ENCODE measurements around the gene RASA3. TPM values are rescaled to one million over a fixed set of nuclear protein-coding genes. Genes with fewer than 3 reads are reported as not detected.

The RASA3 gene
- total RNA-seq, 5 donors from 2014 or later (not counting 1 experiment from before 2014, with no cell fraction given): 223 to 267 (median 238) TPM

DNA sequence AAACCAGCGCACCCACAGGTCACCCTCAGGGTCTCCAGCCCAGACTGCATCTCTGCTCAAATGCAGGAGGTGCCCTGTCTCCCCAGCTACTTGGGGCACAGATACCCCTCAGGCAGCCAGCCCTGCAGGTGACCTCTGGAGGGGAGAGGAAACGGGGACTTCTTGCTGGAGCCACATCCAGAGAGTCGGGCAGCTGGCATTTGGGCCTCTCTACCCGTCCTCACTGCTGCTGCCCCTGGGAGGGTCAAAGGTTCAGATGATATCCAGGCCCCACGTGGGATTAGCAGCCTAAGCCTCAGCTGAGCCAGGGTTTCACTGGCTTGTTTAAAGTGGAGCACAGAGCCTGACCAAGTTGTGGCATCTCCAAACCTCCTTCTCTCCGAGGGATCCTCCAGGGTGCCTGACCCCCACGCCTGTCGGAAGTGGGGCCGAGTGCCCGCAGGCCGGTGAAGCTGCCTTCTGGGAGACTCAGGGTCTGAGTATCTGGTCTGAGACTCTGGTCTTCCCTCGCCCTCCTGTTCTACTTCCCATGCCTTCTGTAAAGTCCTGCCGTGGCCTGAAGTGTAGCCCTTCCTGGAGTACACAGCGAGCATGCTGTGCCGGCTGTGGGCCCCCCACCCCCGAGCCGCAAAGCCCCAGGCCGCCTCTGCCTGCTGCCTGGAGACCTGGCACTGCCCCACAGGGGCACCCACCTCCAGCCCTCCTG lies 2.1 kb downstream of the RASA3 start:
- Histone ChIP-seq H3K9me3 (no peaks in the 10 kb centered on the region), H3K4me3 (ENCODE audit: control insufficient read depth in 1 of 2, extremely low read depth in 1 of 2, low read length in 1 of 2) (peak overlapping the region; percentile 91 to 98), H3K27me3 (replicated peaks in 1 of 2; ENCODE audit: control insufficient read depth in 2 of 2, extremely low read depth in 1 of 2, insufficient read depth in 2 of 2, low read length in 1 of 2) (no peaks in the 10 kb centered on the region), H3K4me1 (ENCODE audit: control insufficient read depth in 1 of 2, extremely low read depth in 1 of 2, insufficient read depth in 2 of 2, low read length in 2 of 2) (peaks cover 40 to 68% of the 10 kb centered on the region in 2 experiments), H3K36me3 (ENCODE audit: control insufficient read depth in 2 of 2, extremely low read depth in 1 of 2, insufficient read depth in 1 of 2, low read length in 1 of 2) (peaks cover 0 to 22% of the 10 kb centered on the region in 2 donors), H3K27ac (ENCODE audit: low read length) (peak overlapping the region; percentile 67)
- 18% methylated on average over 16 of the region's 18 CpGs for WGBS (ENCODE audit: insufficient coverage)
- no peaks in the 10 kb centered on the region for H3K27me3 Mint-ChIP-seq
- H3K9me3 Mint-ChIP-seq: peaks cover 0 to under 1% (median 0%) of the 10 kb centered on the region in 3 donors
- ATAC-seq (replicated peaks in 1 of 4) (no peak), DNase-seq (no peak)
- H3K4me1 Mint-ChIP-seq: peaks cover 62 to 71% (median 71%) of the 10 kb centered on the region in 3 donors
- ChIA-PET POLR2A (interaction anchor here in 1 of 2 donors (1.1 kb wide), 1 partner anchor 18 kb away, joined by 10 read pairs; no protein-coding TSS in a partner anchor), CTCF (interaction anchor here in 1 of 2 donors (1.4 kb wide), 1 partner anchor 13 kb away, joined by 3 read pairs; no protein-coding TSS in a partner anchor)
- H3K27ac Mint-ChIP-seq: peak overlapping the region; percentile 95 to 99
- peaks cover 32% of the 10 kb centered on the region for H3K36me3 Mint-ChIP-seq
- H3K4me3 Mint-ChIP-seq: peak overlapping the region; percentile 97 to 100 (median 99)

DNA sequence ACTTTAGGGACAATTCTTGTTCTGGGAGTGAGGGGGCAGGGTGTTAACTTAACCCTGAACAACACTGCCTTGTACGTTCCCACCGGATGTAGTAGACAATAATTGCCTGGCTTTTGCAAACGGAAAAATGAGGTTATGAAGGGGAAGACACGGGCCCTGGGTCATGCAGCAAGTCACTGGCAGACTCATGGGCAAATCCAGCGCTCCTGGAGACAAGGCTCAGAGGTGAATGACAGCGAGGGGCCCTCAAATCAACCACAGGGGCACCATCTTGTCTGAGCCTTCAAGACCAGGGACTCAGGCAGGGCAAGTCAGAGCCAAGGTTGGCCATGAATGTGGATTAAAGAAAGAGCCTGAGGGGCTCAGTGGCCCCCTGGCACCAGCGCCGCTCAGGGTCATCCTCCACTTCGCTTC lies 2.8 kb downstream of the RASA3 start:
- POLR2A ChIA-PET: no interaction called here
- ATAC-seq (replicated peaks in 1 of 4): no peak
- WGBS (ENCODE audit: insufficient coverage): 39% methylated on average over 6 of the region's 9 CpGs

DNA sequence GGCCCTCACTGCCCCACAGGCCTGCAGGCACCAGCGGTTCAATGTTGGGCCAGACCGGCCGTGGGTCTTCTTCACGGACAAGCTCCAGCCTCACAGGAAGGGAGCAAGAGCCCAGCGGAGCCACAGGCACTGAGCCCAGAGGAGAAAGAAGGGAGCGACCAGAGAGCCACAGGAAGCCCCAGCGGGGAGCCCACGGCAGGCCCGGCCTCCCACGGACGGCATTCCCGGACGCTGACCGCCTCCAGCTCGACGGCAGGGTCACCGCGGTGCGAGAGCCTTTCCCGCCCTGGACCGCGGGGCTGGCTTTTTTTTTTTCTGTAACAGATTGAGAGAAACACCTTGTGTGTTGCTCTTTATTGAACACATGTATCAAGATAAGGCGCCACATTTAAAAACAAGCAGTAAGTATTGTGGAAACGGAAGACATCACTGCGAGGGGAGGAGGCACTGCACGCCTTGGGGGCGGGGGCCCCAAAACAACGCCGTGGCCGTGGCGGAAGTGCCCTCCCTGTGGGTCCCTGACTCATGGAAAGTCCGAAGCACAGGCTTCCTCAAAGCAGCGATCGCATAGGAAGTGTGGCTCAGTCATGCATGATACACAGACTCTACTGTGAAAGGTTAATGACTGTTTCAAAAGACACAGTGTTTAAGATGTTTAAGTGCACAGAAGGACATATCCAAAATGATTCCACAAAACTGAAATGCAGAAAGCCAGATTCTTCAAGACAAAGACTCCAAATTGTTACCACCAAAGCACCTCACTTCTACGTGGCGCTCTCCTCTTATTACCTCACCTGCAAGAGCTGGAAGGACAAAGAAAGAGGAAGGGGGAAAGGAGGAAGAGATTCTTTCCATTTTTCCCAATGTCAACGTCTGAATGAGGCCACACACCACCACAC lies 3.5 kb downstream of the RASA3 start:
- Mint-ChIP-seq H3K27me3 (no peaks in the 10 kb centered on the region), H3K36me3 (peaks cover 40% of the 10 kb centered on the region), H3K4me3 (peak overlapping the region; percentile 97 to 100 (median 99)), H3K4me1 (peaks cover 63 to 73% (median 71%) of the 10 kb centered on the region in 3 donors), H3K9me3 (peaks cover 0 to 3% (median 0%) of the 10 kb centered on the region in 3 donors), H3K27ac (peak overlapping the region; percentile 95 to 99)
- WGBS (ENCODE audit: insufficient coverage): 12% methylated on average over 27 of the region's 37 CpGs
- H3K36me3 ChIP-seq (ENCODE audit: control insufficient read depth in 2 of 2, extremely low read depth in 1 of 2, insufficient read depth in 1 of 2, low read length in 1 of 2): peaks cover 0 to 33% of the 10 kb centered on the region in 2 donors
- POLR2A ChIA-PET: no interaction called here
- ATAC-seq (replicated peaks in 1 of 4) (peak; percentile 61 to 67 (median 62)), DNase-seq (peak; percentile 68 to 91 (median 79))
- no peaks in the 10 kb centered on the region for H3K9me3 ChIP-seq
- H3K4me1 ChIP-seq (ENCODE audit: control insufficient read depth in 1 of 2, extremely low read depth in 1 of 2, insufficient read depth in 2 of 2, low read length in 2 of 2): peaks cover 42 to 70% of the 10 kb centered on the region in 2 experiments
- peak overlapping the region; percentile 91 to 98 for H3K4me3 ChIP-seq (ENCODE audit: control insufficient read depth in 1 of 2, extremely low read depth in 1 of 2, low read length in 1 of 2)
- peak overlapping the region; percentile 67 for H3K27ac ChIP-seq (ENCODE audit: low read length)
- H3K27me3 ChIP-seq (replicated peaks in 1 of 2; ENCODE audit: control insufficient read depth in 2 of 2, extremely low read depth in 1 of 2, insufficient read depth in 2 of 2, low read length in 1 of 2): no peaks in the 10 kb centered on the region
- CTCF ChIA-PET: interaction anchor here (0.7 to 1.4 kb wide), 2 partner anchors 14 kb away, joined by 3 read pairs; no protein-coding TSS in a partner anchor

More for the DNA sequence above, 2.8 kb downstream of the RASA3 start:
- H3K4me1 Mint-ChIP-seq: peaks cover 62 to 72% (median 71%) of the 10 kb centered on the region in 3 donors
- no peaks in the 10 kb centered on the region for H3K27me3 ChIP-seq (replicated peaks in 1 of 2; ENCODE audit: control insufficient read depth in 2 of 2, extremely low read depth in 1 of 2, insufficient read depth in 2 of 2, low read length in 1 of 2)
- H3K27ac Mint-ChIP-seq: peak overlapping the region; percentile 95 to 99
- no peaks in the 10 kb centered on the region for H3K27me3 Mint-ChIP-seq
- H3K27ac ChIP-seq (ENCODE audit: low read length): peak overlapping the region; percentile 67
- H3K4me3 ChIP-seq (ENCODE audit: control insufficient read depth in 1 of 2, extremely low read depth in 1 of 2, low read length in 1 of 2): peak overlapping the region; percentile 91 to 98
- H3K4me3 Mint-ChIP-seq: peak overlapping the region; percentile 97 to 100 (median 99)
- H3K9me3 ChIP-seq: no peaks in the 10 kb centered on the region
- H3K36me3 ChIP-seq (ENCODE audit: control insufficient read depth in 2 of 2, extremely low read depth in 1 of 2, insufficient read depth in 1 of 2, low read length in 1 of 2): peaks cover 0 to 29% of the 10 kb centered on the region in 2 donors
- CTCF ChIA-PET: interaction anchor here in 1 of 2 donors (1.4 kb wide), 1 partner anchor 13 kb away, joined by 3 read pairs; no protein-coding TSS in a partner anchor
- H3K4me1 ChIP-seq (ENCODE audit: control insufficient read depth in 1 of 2, extremely low read depth in 1 of 2, insufficient read depth in 2 of 2, low read length in 2 of 2): peaks cover 40 to 68% of the 10 kb centered on the region in 2 experiments
- DNase-seq: peak in 4 of 35 experiments; percentile 16 to 60 (median 43)
- peaks cover 0 to 3% (median 0%) of the 10 kb centered on the region in 3 donors for H3K9me3 Mint-ChIP-seq
- peaks cover 39% of the 10 kb centered on the region for H3K36me3 Mint-ChIP-seq

DNA sequence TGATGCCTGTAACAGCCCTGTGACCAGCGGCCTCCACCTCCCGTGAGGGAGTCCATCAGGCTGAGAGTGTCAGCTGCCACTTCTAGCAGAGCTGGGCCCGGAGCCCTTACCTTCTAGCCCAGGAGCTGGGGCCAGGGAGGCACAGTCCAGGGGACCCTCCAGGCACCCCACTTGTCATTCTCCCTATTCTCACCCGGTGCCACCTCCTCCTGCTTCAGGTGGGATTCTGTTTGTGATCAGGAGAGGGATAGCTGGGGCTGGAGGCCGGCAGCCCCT lies 4.1 kb downstream of the RASA3 start:
- ChIA-PET CTCF (no interaction called here), POLR2A (no interaction called here)
- no peaks in the 10 kb centered on the region for H3K9me3 ChIP-seq
- no peaks in the 10 kb centered on the region for H3K27me3 ChIP-seq (replicated peaks in 1 of 2; ENCODE audit: control insufficient read depth in 2 of 2, extremely low read depth in 1 of 2, insufficient read depth in 2 of 2, low read length in 1 of 2)
- peaks cover 43 to 76% of the 10 kb centered on the region in 2 experiments for H3K4me1 ChIP-seq (ENCODE audit: control insufficient read depth in 1 of 2, extremely low read depth in 1 of 2, insufficient read depth in 2 of 2, low read length in 2 of 2)
- peaks cover 0 to 3% (median 0%) of the 10 kb centered on the region in 3 donors for H3K9me3 Mint-ChIP-seq
- peak overlapping the region; percentile 95 to 99 for H3K27ac Mint-ChIP-seq
- WGBS (ENCODE audit: insufficient coverage): 83% methylated on average over 4 of the region's 5 CpGs
- H3K27me3 Mint-ChIP-seq: no peaks in the 10 kb centered on the region
- peaks cover 66 to 77% (median 69%) of the 10 kb centered on the region in 3 donors for H3K4me1 Mint-ChIP-seq
- peak overlapping the region; percentile 67 for H3K27ac ChIP-seq (ENCODE audit: low read length)
- H3K36me3 ChIP-seq (ENCODE audit: control insufficient read depth in 2 of 2, extremely low read depth in 1 of 2, insufficient read depth in 1 of 2, low read length in 1 of 2): peaks cover 0 to 37% of the 10 kb centered on the region in 2 donors
- ATAC-seq (replicated peaks in 1 of 4): no peak
- H3K4me3 ChIP-seq (ENCODE audit: control insufficient read depth in 1 of 2, extremely low read depth in 1 of 2, low read length in 1 of 2): peak overlapping the region; percentile 44 to 98
- peaks cover 40% of the 10 kb centered on the region for H3K36me3 Mint-ChIP-seq
- peak overlapping the region; percentile 97 to 100 (median 99) for H3K4me3 Mint-ChIP-seq
- no peak for DNase-seq

DNA sequence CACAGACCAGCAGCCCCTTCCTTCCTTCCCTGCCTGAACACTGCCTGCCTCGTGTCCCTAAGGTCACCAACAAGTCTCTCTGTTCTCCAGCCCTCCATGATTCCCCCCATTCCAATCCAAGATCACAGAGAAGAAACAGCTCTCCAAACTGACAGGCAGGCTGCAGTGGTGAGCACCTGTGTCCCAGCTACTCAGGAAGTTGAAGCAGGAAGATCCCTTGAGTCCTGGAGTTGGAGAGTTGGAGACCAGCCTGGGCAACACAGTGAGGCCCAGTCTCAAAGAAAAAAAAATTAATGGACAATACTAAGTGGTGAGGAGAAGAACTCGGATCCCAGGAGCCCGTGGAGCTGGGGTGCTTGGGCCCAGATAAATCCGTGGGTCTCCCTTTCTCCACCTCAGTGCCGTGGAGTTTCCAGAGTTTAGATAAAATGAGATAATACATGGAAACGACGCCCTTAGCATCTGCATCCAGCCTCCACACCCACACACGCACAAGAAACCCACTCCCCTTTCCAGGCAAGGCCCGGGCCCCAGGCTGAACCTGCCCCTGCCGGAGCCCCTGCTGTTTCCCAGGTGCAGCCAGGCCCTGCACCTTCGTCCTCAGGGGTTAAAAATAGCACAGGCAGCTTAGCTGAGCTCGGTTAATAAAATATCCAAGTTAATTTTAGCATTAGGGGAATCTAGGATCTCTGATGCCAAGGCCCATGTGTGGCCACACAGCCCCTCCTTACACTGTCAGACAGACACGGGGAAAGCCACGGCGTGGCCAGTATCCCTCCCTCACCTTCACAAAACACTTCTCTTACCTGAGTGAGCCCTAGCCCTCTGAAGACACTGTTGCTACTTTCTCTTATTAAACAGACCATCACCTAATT lies 4.7 kb downstream of the RASA3 start:
- Mint-ChIP-seq H3K27me3 (no peaks in the 10 kb centered on the region), H3K4me3 (peak overlapping the region; percentile 97 to 100 (median 99)), H3K36me3 (peaks cover 40% of the 10 kb centered on the region), H3K27ac (peak overlapping the region; percentile 95 to 99), H3K9me3 (peaks cover 0 to 3% (median 0%) of the 10 kb centered on the region in 3 donors), H3K4me1 (peaks cover 70 to 81% (median 75%) of the 10 kb centered on the region in 3 donors)
- Histone ChIP-seq H3K9me3 (no peaks in the 10 kb centered on the region), H3K4me1 (ENCODE audit: control insufficient read depth in 1 of 2, extremely low read depth in 1 of 2, insufficient read depth in 2 of 2, low read length in 2 of 2) (peaks cover 46 to 80% of the 10 kb centered on the region in 2 experiments), H3K27ac (ENCODE audit: low read length) (peak overlapping the region; percentile 67), H3K27me3 (replicated peaks in 1 of 2; ENCODE audit: control insufficient read depth in 2 of 2, extremely low read depth in 1 of 2, insufficient read depth in 2 of 2, low read length in 1 of 2) (no peaks in the 10 kb centered on the region), H3K4me3 (ENCODE audit: control insufficient read depth in 1 of 2, extremely low read depth in 1 of 2, low read length in 1 of 2) (peak overlapping the region; percentile 44 to 98), H3K36me3 (ENCODE audit: control insufficient read depth in 2 of 2, extremely low read depth in 1 of 2, insufficient read depth in 1 of 2, low read length in 1 of 2) (peaks cover 0 to 42% of the 10 kb centered on the region in 2 donors)
- 62% methylated on average over 6 of the region's 15 CpGs for WGBS (ENCODE audit: insufficient coverage)
- ChIA-PET CTCF (interaction anchor here in 1 of 2 donors (1.1 kb wide), 1 partner anchor 16 kb away, joined by 3 read pairs; no protein-coding TSS in a partner anchor), POLR2A (no interaction called here)
- DNase-seq: no peak
- no peak for ATAC-seq (replicated peaks in 1 of 4)
